OCI-LY7 (cell line): ENCODE measurements around the gene SLC39A7. TPM values are rescaled to one million over a fixed set of nuclear protein-coding genes. Genes with fewer than 3 reads are reported as not detected.

Source experiments
- BruUV-seq: library from RNA; stranded (reverse); fragments of 400-500 nt; replicated peaks from 2 replicates; lab custom pipeline; 2021; lab: Mats Ljungman, UMichigan
- CTCF ChIA-PET: fragments of 300-600 bp; sonication (Branson Sonifier 250); formaldehyde crosslinking; loops from one replicate; lab custom pipeline; 2022; ENCODE audit warnings: antibody characterized with exemption; ENCODE audit not compliant: unreplicated experiment; lab: Charles Lee
- POLR2A ChIA-PET: fragments of 300-600 bp; sonication (Branson Sonifier 250); formaldehyde crosslinking; loops from one replicate; lab custom pipeline; 2022; ENCODE audit warnings: antibody characterized with exemption; lab: Charles Lee
- DNase-seq: peaks from one replicate; pipeline ENCODE4 v3.0.0-alpha.2; 2015; ENCODE audit warnings: low spot score
- H2AFZ ChIP-seq: fragments of 200-600 bp; sonication (generic), shearing (Covaris generic); 2 replicates; pipeline ENCODE4 v1.6.1; 2014; ENCODE audit warnings: mild to moderate bottlenecking, antibody characterized with exemption, low read length, moderate library complexity
- H3K27ac ChIP-seq: fragments of 200-600 bp; sonication (generic); 2 replicates; pipeline ENCODE4 v1.5.1; 2014; ENCODE audit warnings: mixed run types, low read depth, mild to moderate bottlenecking, moderate library complexity, low read length, inconsistent platforms; ENCODE audit not compliant: poor library complexity, severe bottlenecking
- H3K36me3 ChIP-seq: fragments of 200-600 bp; sonication (generic); 2 replicates; pipeline ENCODE4 v1.6.1; 2014; ENCODE audit warnings: mild to moderate bottlenecking, antibody characterized with exemption, low read length, moderate library complexity, mixed read lengths; ENCODE audit not compliant: insufficient read depth
- H3K4me1 ChIP-seq: fragments of 200-600 bp; sonication (generic); 2 replicates; pipeline ENCODE4 v1.5.1; 2014; ENCODE audit warnings: mild to moderate bottlenecking, low read length; ENCODE audit not compliant: insufficient read depth, poor library complexity, severe bottlenecking
- H3K4me2 ChIP-seq: fragments of 200-600 bp; sonication (generic); 2 replicates; pipeline ENCODE4 v1.6.1; 2014; ENCODE audit warnings: mild to moderate bottlenecking, low read length
- H3K4me3 ChIP-seq: fragments of 200-600 bp; sonication (generic); 2 replicates; pipeline ENCODE4 v1.5.1; 2014; ENCODE audit warnings: mild to moderate bottlenecking, low read depth, low read length; ENCODE audit not compliant: poor library complexity, severe bottlenecking
- H3K79me2 ChIP-seq: fragments of 200-600 bp; sonication (generic); 2 replicates; pipeline ENCODE4 v1.6.1; 2016; ENCODE audit warnings: low read depth, mild to moderate bottlenecking, low read length, moderate library complexity, mixed read lengths; ENCODE audit not compliant: insufficient read depth
- H3K9me2 ChIP-seq: fragments of 200-600 bp; sonication (generic); 2 replicates; pipeline ENCODE4 v1.6.1; 2016; ENCODE audit warnings: mild to moderate bottlenecking, low read length, mixed read lengths; ENCODE audit not compliant: insufficient read depth
- H3K9me3 ChIP-seq: fragments of 200-600 bp; sonication (generic); 2 replicates; pipeline ENCODE4 v1.6.1; 2014; ENCODE audit warnings: mild to moderate bottlenecking, mixed run types, low read length, mixed read lengths
- H4K20me1 ChIP-seq: fragments of 200-600 bp; sonication (generic); 2 replicates; pipeline ENCODE4 v1.6.1; 2014; ENCODE audit warnings: mild to moderate bottlenecking, antibody characterized with exemption, low read length, moderate library complexity, mixed read lengths; ENCODE audit not compliant: insufficient read depth
- EZH2phosphoT487 ChIP-seq: fragments of 200-600 bp; sonication (generic); IDR thresholded peaks from 2 replicates; pipeline ENCODE4 v1.6.1; 2018; ENCODE audit warnings: low read depth, borderline replicate concordance, mild to moderate bottlenecking, mixed run types, antibody characterized with exemption, low read length, moderate library complexity, mixed read lengths
- intact Hi-C: fragments of 100-400 bp; cut with micrococcal nuclease; formaldehyde crosslinking; loops from one replicate; pipeline ENCODE4 v1.10.0; 2022; ENCODE audit not compliant: unreplicated experiment
- total RNA-seq, 2 experiments: library from RNA; depleted of rRNA in 1 of 2; stranded (reverse); fragments of >200 nt in 1 of 2; shearing (Covaris generic) in 1 of 2; gene quantifications; 2 replicates each; pipeline ENCODE4 v1.2.3, GENCODE V29; 2014 to 2022
- TF ChIP-seq, protein P1 (sequence below): fragments of 200-600 bp; sonication (generic); conservative IDR thresholded peaks from 2 replicates; pipeline ENCODE4 v1.5.1; 2014; ENCODE audit warnings: mild to moderate bottlenecking, antibody characterized with exemption, low read length, moderate library complexity, mixed read lengths

The SLC39A7 gene
- total RNA-seq, 2 experiments from 2014 or later: 22.9 to 53.2 TPM

DNA sequence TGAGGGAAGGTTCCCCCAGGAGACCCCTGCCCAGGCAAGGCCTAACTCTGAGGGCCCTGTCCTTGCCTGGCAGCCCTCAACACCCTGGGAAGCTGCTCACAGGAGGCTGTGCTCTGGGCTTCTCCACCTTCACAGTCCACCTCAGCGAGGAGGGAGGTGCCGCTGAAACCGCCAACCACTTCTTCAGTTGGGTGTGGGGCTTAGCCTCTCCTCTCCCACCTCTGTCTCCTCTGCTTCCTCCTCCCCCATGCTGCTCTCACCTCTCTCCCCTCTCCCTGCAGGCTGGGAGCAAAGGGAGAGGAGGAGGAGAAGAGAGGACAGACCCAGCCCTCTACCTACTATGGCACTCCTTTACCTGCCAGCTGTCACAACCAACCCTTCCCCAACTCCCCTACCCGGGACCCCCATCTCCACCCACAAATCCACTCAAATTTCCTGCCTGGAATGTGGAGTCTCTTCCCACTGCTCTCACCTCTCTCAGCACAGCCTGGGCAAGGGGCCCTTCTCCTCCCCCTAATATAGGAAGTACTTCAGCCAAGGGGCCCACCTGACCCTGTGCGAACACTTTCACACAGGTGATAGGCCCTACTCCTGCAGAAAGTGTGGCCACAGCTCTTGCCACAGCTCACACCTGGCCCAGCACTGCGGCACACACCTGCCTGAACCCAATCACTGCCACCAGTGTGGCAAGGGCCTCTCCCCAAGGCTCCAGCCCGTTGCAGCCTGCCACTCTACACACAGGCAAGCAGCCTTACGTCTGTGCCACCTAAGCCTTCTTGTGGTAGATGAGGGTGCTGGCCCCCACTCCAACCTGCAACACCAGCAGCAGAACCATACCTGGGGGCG, 14.8 kb downstream of the SLC39A7 start:
- H3K36me3 ChIP-seq: 0 out of 2 replicates have a peak, but pooled peaks cover 2% of the 10 kb centered on the region
- no peak overlapping the region for H3K4me2 ChIP-seq
- H4K20me1 ChIP-seq: no peaks in the 10 kb centered on the region
- no peak overlapping the region for H3K27ac ChIP-seq
- intact Hi-C loops: no loop called here
- DNase-seq: no peak
- ChIA-PET POLR2A (no interaction called here), CTCF (no interaction called here)
- no TSS peak for BruUV-seq
- H3K9me3 ChIP-seq: no peaks in the 10 kb centered on the region
- no peaks in the 10 kb centered on the region for H3K9me2 ChIP-seq
- H3K4me1 ChIP-seq: peaks cover 10% of the 10 kb centered on the region
- TF ChIP-seq, protein P1, sequence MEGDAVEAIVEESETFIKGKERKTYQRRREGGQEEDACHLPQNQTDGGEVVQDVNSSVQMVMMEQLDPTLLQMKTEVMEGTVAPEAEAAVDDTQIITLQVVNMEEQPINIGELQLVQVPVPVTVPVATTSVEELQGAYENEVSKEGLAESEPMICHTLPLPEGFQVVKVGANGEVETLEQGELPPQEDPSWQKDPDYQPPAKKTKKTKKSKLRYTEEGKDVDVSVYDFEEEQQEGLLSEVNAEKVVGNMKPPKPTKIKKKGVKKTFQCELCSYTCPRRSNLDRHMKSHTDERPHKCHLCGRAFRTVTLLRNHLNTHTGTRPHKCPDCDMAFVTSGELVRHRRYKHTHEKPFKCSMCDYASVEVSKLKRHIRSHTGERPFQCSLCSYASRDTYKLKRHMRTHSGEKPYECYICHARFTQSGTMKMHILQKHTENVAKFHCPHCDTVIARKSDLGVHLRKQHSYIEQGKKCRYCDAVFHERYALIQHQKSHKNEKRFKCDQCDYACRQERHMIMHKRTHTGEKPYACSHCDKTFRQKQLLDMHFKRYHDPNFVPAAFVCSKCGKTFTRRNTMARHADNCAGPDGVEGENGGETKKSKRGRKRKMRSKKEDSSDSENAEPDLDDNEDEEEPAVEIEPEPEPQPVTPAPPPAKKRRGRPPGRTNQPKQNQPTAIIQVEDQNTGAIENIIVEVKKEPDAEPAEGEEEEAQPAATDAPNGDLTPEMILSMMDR: no peak
- no peak for TF ChIP-seq EZH2phosphoT487
- H3K4me3 ChIP-seq: no peak overlapping the region
- H3K79me2 ChIP-seq: no peaks in the 10 kb centered on the region
- no peak overlapping the region for H2AFZ ChIP-seq

DNA sequence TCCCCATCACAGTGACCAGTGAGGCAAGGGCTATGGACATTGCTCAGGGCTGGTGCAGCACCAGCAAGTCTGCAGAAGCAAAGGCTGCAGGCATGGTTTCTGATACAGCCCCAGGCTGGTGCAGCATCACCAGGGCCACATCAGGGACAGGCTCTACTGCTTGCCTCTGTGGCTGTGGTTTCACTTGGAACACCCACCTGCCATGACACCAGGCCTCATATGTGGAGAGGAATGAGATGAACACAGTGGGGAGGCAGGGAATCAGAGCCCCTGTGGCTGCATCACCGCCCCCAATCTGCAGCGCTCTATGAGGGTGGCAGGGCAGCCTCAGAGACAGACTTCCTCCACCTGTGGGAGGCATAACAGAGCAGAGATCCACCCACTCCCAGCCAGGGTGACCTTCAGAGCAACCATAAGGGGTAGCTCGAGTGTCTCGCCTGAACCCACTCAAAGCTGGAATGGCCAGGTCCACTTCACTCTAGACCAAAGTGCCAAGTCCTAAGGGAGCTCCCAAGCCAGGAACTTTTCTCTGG, 15.5 kb downstream of the SLC39A7 start:
- no peaks in the 10 kb centered on the region for H3K36me3 ChIP-seq
- H3K79me2 ChIP-seq: no peaks in the 10 kb centered on the region
- no peak for DNase-seq
- intact Hi-C loops: no loop called here
- H4K20me1 ChIP-seq: no peaks in the 10 kb centered on the region
- ChIA-PET POLR2A (no interaction called here), CTCF (no interaction called here)
- H3K9me3 ChIP-seq: no peaks in the 10 kb centered on the region
- BruUV-seq: no TSS peak
- H3K4me3 ChIP-seq: no peak overlapping the region
- H2AFZ ChIP-seq: no peak overlapping the region
- H3K4me2 ChIP-seq: no peak overlapping the region
- H3K27ac ChIP-seq: no peak overlapping the region
- H3K4me1 ChIP-seq: peaks cover 10% of the 10 kb centered on the region
- no peaks in the 10 kb centered on the region for H3K9me2 ChIP-seq
- TF ChIP-seq, protein P1: no peak
- TF ChIP-seq EZH2phosphoT487: no peak

DNA sequence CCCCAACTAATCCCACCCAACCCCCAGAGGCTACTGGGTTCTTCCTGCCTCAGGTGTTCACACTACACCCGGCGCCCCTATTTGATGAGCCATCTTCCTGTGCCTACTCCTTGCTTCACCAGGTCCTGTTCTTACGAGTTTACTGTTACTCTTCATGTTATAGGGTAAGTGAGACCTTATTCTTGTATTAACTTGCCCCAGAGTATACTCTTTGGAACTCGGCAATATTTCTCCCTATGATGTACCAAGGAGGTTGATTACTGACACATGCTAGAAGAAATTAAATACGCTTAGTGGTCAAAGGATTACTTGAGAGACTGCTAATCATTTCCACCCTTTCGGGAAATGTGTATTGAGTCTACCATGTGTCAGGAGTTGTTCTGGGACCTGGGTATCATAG, 16.6 kb downstream of the SLC39A7 start:
- H3K9me2 ChIP-seq: no peaks in the 10 kb centered on the region
- no peaks in the 10 kb centered on the region for H3K9me3 ChIP-seq
- no peak overlapping the region for H2AFZ ChIP-seq
- BruUV-seq: no TSS peak
- DNase-seq: no peak
- TF ChIP-seq, protein P1: no peak
- TF ChIP-seq EZH2phosphoT487: no peak
- no peaks in the 10 kb centered on the region for H3K79me2 ChIP-seq
- H3K4me2 ChIP-seq: no peak overlapping the region
- ChIA-PET CTCF (no interaction called here), POLR2A (no interaction called here)
- no peaks in the 10 kb centered on the region for H4K20me1 ChIP-seq
- intact Hi-C loops: no loop called here
- peaks cover 10% of the 10 kb centered on the region for H3K4me1 ChIP-seq
- H3K27ac ChIP-seq: no peak overlapping the region
- H3K36me3 ChIP-seq: no peaks in the 10 kb centered on the region
- no peak overlapping the region for H3K4me3 ChIP-seq
